Calu3 (cell line): ENCODE measurements around the gene CAV2. TPM values are rescaled to one million over a fixed set of nuclear protein-coding genes. Genes with fewer than 3 reads are reported as not detected.

Source experiments
- BruUV-seq: library from RNA; stranded (reverse); fragments of 400-500 nt; replicated peaks from 2 replicates; lab custom pipeline; 2021; lab: Mats Ljungman, UMichigan
- CTCF ChIA-PET: fragments of 300-600 bp; sonication (Branson Sonifier 250); formaldehyde crosslinking; loops from one replicate; lab custom pipeline; 2022; ENCODE audit warnings: antibody characterized with exemption; lab: Charles Lee
- DNase-seq: peaks from one replicate; pipeline ENCODE4 v3.0.0; 2022
- H3K27ac Mint-ChIP-seq: one replicate; pipeline ENCODE4 v1.8.0; 2022; ENCODE audit warnings: mixed read lengths; ENCODE audit not compliant: unreplicated experiment
- H3K27me3 Mint-ChIP-seq: one replicate; pipeline ENCODE4 v1.8.0; 2022; ENCODE audit warnings: mixed read lengths; ENCODE audit not compliant: unreplicated experiment
- H3K36me3 Mint-ChIP-seq: one replicate; pipeline ENCODE4 v1.8.0; 2022; ENCODE audit warnings: mild to moderate bottlenecking, moderate library complexity, mixed read lengths; ENCODE audit not compliant: insufficient read depth, unreplicated experiment
- H3K4me1 Mint-ChIP-seq: one replicate; pipeline ENCODE4 v1.8.0; 2022; ENCODE audit warnings: mild to moderate bottlenecking, low read depth, mixed read lengths; ENCODE audit not compliant: unreplicated experiment
- H3K4me3 Mint-ChIP-seq: one replicate; pipeline ENCODE4 v1.8.0; 2022; ENCODE audit warnings: mild to moderate bottlenecking, low read depth, moderate library complexity, mixed read lengths; ENCODE audit not compliant: unreplicated experiment
- H3K9me3 Mint-ChIP-seq: one replicate; pipeline ENCODE4 v1.8.0; 2022; ENCODE audit warnings: low read depth, mixed read lengths; ENCODE audit not compliant: unreplicated experiment
- CTCF ChIP-seq: fragments of 200-600 bp; IDR thresholded peaks from one replicate; pipeline ENCODE4 v1.8.0; 2022; ENCODE audit warnings: antibody characterized with exemption; ENCODE audit not compliant: unreplicated experiment
- intact Hi-C: fragments of 100-400 bp; cut with micrococcal nuclease; formaldehyde crosslinking; loops from one replicate; pipeline ENCODE4 v1.10.0; 2022; ENCODE audit not compliant: unreplicated experiment
- total RNA-seq: library from RNA; stranded (reverse); gene quantifications from 2 replicates; pipeline ENCODE4 v1.2.3, GENCODE V29; 2022

CAV2 gene
- total RNA-seq, 1 experiment from 2014 or later, result 76.4 TPM

- H3K27ac Mint-ChIP-seq, result no peak overlapping the region
- no peaks in the 10 kb centered on the region for H3K27me3 Mint-ChIP-seq
- H3K36me3 Mint-ChIP-seq, result no peaks in the 10 kb centered on the region
- no peak for TF ChIP-seq CTCF
- no peak overlapping the region for H3K4me3 Mint-ChIP-seq
- CTCF ChIA-PET, result interaction anchor here (0.6 kb wide), 1 partner anchor 35 kb away, joined by 5 read pairs; no protein-coding TSS in a partner anchor
- H3K4me1 Mint-ChIP-seq, result no peaks in the 10 kb centered on the region
- H3K9me3 Mint-ChIP-seq, result no peaks in the 10 kb centered on the region
- no peak for DNase-seq
- no TSS peak for BruUV-seq
- intact Hi-C loops, result no loop called here
These were observed 52.2 kb downstream of the CAV2 start for GRCh38 chr7:116551692-116552091.

- CTCF ChIA-PET, result no interaction called here
- intact Hi-C loops, result no loop called here
- Mint-ChIP-seq H3K4me3 (no peak overlapping the region), H3K9me3 (no peaks in the 10 kb centered on the region), H3K27ac (no peak overlapping the region), H3K36me3 (no peaks in the 10 kb centered on the region), H3K4me1 (no peaks in the 10 kb centered on the region), H3K27me3 (no peaks in the 10 kb centered on the region)
- no TSS peak for BruUV-seq
- no peak for TF ChIP-seq CTCF
- DNase-seq, result no peak
These were observed 53.1 kb downstream of the CAV2 start for GRCh38 chr7:116552602-116553001.

- DNase-seq, result no peak
- no peaks in the 10 kb centered on the region for H3K27me3 Mint-ChIP-seq
- intact Hi-C loops, result no loop called here
- no peak for TF ChIP-seq CTCF
- H3K9me3 Mint-ChIP-seq, result no peaks in the 10 kb centered on the region
- no peak overlapping the region for H3K27ac Mint-ChIP-seq
- no peaks in the 10 kb centered on the region for H3K36me3 Mint-ChIP-seq
- no peaks in the 10 kb centered on the region for H3K4me1 Mint-ChIP-seq
- BruUV-seq, result no TSS peak
- no peak overlapping the region for H3K4me3 Mint-ChIP-seq
- CTCF ChIA-PET, result no interaction called here
These were observed 53.8 kb downstream of the CAV2 start for GRCh38 chr7:116553168-116553964.

- no peak overlapping the region for H3K27ac Mint-ChIP-seq
- no peaks in the 10 kb centered on the region for H3K36me3 Mint-ChIP-seq
- BruUV-seq, result no TSS peak
- no peaks in the 10 kb centered on the region for H3K27me3 Mint-ChIP-seq
- intact Hi-C loops, result no loop called here
- no peaks in the 10 kb centered on the region for H3K4me1 Mint-ChIP-seq
- DNase-seq, result no peak
- H3K9me3 Mint-ChIP-seq, result no peaks in the 10 kb centered on the region
- CTCF ChIA-PET, result no interaction called here
- no peak for TF ChIP-seq CTCF
- no peak overlapping the region for H3K4me3 Mint-ChIP-seq
These were observed 54.9 kb downstream of the CAV2 start for GRCh38 chr7:116554436-116554835.
